Stimulated activated CD4-positive, alpha-beta T cell treated with anti-CD3 and anti-CD28 coated beads, Interleukin-1b, Interleukin-23, amount 100 ng/mL, for 4 hours (primary cell): Measurements from ENCODE around the gene FAM47C.
"Not testable (repeated sequence)": the region's sequence is repeated elsewhere in the genome, so short reads cannot be mapped to it uniquely, and the experiment has no call there.

Experiments used
- DNase-seq, 2 donors: peaks; one replicate each; pipeline ENCODE4 v3.0.0-alpha.2; 2020; ENCODE audit warnings: low read depth in 2 of 2

The FAM47C gene

GRCh38 chrX:37008182-37008581 lies at the start of gene FAM47C:
TSS of gene FAM47C (plus strand) at chrX:37008366. CDS start at chrX:37008411, 45 bp downstream.
- not testable (repeated sequence) for DNase-seq

DNA sequence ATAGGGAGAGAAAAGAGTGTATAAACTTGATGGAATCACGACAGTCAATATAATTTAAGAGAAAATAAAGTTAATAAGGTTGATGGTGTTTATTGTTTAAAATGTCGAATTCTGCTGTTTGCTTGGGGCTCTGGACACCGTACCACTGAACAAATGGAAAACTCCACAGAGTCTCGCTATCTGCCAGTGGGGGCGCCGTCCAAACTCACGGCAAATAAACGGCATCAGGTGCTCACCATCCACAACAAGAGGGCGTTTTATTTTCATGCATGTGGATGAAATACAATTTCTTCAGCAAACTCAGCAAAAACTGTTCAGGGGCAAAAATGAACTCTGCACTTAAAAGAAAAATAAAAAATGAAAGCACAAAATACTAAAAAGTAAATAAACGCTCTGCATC lies 46.6 kb upstream of the FAM47C start:
- DNase-seq: no peak

DNA sequence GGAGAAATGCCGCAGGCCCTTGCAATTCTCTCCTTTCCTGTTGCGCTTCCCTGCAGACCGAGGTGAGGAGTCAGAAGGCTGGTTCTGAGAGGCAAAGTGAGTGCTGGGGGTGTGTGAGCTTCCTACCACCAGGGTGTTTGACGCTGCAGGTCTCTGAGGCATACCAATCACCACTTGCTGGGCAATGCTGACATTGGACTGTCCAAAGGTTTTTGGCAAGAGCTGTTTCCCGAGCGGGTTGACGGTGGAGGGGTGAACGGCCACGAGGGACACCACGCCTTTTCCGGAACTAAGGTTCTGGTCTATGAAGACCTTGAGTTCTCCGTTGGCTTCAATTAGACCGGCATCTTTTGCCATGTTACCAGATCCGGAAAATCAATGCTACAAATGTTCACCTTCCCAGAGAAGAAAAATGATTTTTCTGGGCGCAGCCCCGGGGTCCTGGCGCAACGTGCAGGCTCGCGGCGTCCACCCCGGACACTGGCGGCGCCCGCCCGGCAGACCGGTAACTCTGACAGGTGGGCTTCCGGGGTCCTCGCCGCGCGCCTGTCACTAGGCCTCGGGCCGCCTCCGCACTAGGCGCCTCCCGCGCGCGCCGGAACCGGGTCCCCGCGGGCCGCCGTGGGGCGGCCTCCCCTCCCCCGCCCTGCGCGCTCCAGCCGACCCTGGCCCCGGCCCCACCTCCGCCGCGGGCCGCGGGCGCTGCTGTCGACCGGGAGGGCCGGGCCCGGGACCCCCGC lies 44.9 kb upstream of the FAM47C start:
- no peak for DNase-seq

- DNase-seq: no peak
Measured at GRCh38 chrX:36963852-36964251, 44.3 kb upstream of the FAM47C start.

- no peak for DNase-seq
Measured at GRCh38 chrX:36973575-36973974, 34.6 kb upstream of the FAM47C start.

- DNase-seq: no peak
Measured at GRCh38 chrX:36974911-36975310, 33.3 kb upstream of the FAM47C start.

- no peak for DNase-seq
Measured at GRCh38 chrX:36978886-36979285, 29.3 kb upstream of the FAM47C start.

GRCh38 chrX:36983831-36984230 lies 24.3 kb upstream of the FAM47C start:
- DNase-seq: no peak

DNA sequence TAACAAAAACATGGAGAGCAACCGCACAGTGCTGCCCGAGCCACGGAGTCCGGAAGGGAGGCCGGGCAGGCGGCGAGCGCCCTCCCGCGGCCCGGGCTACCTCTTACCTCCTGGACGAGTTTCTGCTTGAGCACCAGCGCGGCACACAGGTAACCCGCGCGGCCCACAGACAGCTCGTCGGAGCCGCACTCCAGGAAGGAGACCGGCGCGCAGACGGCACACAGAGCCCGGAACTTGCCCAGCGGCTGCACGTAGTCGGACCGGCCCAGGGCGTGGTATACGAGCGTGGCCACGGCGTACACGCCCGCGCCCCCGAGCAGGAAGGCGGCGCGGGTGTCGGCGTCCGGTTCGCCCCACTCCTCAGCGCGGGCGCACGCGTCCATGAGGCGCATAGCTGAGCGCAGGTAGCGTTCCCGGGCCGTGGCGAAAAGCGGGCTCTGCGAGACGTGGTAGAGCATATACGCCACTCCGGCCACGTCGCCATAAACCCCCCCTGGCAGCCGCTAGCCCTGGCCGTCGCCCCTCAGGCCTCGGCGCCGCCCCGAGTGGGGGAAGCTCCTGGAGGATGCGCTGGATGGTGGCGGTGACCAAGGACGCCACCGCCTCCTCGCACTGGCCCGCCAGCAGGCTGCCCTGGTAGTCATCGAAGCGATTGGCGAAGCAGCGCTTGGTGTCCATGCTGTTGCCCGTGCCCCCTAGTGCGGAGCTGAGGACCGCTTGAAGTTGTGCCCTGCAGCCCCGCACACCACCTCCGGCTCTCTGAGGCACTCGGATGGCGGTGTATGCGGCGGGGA lies 22.6 kb upstream of the FAM47C start:
- DNase-seq: not testable (repeated sequence)

DNA sequence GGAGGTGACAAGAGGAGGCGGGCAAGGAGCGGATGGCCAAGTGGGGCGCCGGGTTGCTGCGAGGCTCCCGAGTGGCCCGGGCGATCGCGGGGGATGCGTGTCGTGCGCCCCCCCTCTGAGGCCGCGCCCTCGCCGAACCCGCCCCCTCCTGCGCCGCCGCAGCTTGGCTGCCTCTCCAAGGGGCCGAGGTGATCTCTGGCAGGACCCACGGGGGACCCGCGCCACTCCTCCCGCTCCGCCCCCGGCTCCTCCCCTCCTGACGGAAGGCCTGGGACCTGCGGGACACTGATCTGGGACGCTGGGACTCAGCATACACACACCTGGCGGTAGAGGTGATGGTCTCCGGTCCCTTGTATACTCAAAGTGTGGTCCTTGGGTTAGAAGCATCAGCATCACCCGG lies 21.9 kb upstream of the FAM47C start:
- no peak for DNase-seq

- DNase-seq: not testable (repeated sequence)
Measured at GRCh38 chrX:36987212-36987611, 21.0 kb upstream of the FAM47C start.

GRCh38 chrX:37000140-37000539 lies 8.0 kb upstream of the FAM47C start:
- no peak for DNase-seq

- no peak for DNase-seq
Measured at GRCh38 chrX:37010496-37010895, 2.3 kb downstream of the FAM47C start.

- not testable (repeated sequence) for DNase-seq
Measured at GRCh38 chrX:37034260-37034659, 26.1 kb downstream of the FAM47C start.

GRCh38 chrX:37036674-37037220 lies 28.6 kb downstream of the FAM47C start:
- DNase-seq: not testable (repeated sequence)

DNA sequence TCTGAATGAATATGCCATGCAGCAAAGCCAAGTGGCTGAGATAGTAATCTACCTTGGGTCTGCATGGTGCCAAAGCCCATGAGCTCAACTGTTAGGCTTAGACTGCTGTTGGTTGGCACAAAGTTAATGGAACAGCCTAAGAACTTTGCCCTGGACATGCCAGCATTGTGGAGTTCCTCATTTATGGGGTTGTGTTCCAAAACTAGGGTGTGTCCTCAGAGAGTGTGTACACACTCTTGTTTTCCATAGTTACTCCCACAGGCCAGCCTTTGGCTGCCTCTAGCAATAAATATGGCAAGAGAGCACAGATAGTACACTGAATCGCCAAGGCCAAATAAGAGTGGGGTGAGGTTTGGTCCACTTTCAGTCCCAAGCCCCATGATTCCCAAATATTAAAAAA lies 30.6 kb downstream of the FAM47C start:
- DNase-seq: not testable (repeated sequence)

- not testable (repeated sequence) for DNase-seq
Measured at GRCh38 chrX:37042956-37043885, 35.1 kb downstream of the FAM47C start.

- no peak for DNase-seq
Measured at GRCh38 chrX:37047776-37048175, 39.6 kb downstream of the FAM47C start.

GRCh38 chrX:37057572-37057971 lies 49.4 kb downstream of the FAM47C start:
- DNase-seq: not testable (repeated sequence)

DNA sequence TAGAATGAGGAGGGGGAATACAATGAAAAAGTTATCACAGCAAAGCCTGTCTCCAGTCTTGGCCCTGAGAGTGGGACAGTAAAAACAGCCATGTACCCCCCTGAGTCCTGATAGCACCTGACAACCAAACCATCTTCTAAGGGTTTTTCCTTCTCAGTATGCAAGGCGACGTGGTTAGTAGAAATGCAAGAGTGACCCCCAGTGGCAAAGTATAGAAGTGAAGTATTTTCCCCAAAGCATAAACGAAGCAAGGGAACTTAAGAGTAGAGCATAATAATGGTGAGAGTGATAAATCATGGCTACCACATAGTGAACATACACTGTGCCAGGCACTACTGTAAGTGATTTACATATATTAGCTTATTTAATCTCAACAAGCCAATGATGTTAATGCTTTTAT lies 52.8 kb downstream of the FAM47C start:
- no peak for DNase-seq
